ENCODE results near the gene CCL28. TPM values are rescaled to one million over a fixed set of nuclear protein-coding genes. Genes with fewer than 3 reads are reported as not detected.

CCL28 gene
- total and polyA plus RNA-seq, 9 of the 15 experiments (the other 6 are each of a cell fraction or from before 2014, with no cell fraction given) = not detected

GRCh38 chr5:43415935-43416802 is 4.0 kb upstream of the CCL28 start (continued):
- TF ChIP-seq SIN3B (IDR thresholded peaks at IDR 0.05; ENCODE audit: low read depth) (no peak), MAFK (IDR thresholded peaks at IDR 0.05; ENCODE audit: low read length) (no peak), ZNF134 (CRISPR knock-in tag; conservative IDR thresholded peaks at IDR 0.05) (no peak), ZNF518B (CRISPR knock-in tag; IDR thresholded peaks at IDR 0.05) (no peak), ZNF449 (CRISPR knock-in tag; IDR thresholded peaks at IDR 0.05) (no peak), ZBTB9 (CRISPR knock-in tag; IDR thresholded peaks at IDR 0.05) (no peak), CREM (IDR thresholded peaks at IDR 0.05; ENCODE audit: low read depth) (peak; percentile 63), NFYB (IDR thresholded peaks at IDR 0.05; ENCODE audit: extremely low read depth, insufficient read length) (no peak), ETV6 (IDR thresholded peaks at IDR 0.05; ENCODE audit: borderline replicate concordance in 1 of 2, low read depth in 2 of 2, low read length in 1 of 2) (no peak), ETV6 (CRISPR knock-in tag; IDR thresholded peaks at IDR 0.05; ENCODE audit: borderline replicate concordance) (no peak), FOXP4 (CRISPR knock-in tag; IDR thresholded peaks at IDR 0.05; ENCODE audit: borderline replicate concordance) (no peak), NFE2 (IDR thresholded peaks at IDR 0.05; ENCODE audit: low read depth) (no peak), TCFL5 (CRISPR knock-in tag; conservative IDR thresholded peaks at IDR 0.05) (no peak), USF2 (CRISPR knock-in tag; IDR thresholded peaks at IDR 0.05) (no peak), RFX5 (IDR thresholded peaks at IDR 0.05; ENCODE audit: low read depth, low read length) (no peak), IRF2 (CRISPR knock-in tag; IDR thresholded peaks at IDR 0.05) (no peak), HES1 (IDR thresholded peaks at IDR 0.05; ENCODE audit: low read depth) (no peak)
